ENCODE data around the gene P2RX7.
"Not testable (repeated sequence)": the region's sequence is repeated elsewhere in the genome, so short reads cannot be mapped to it uniquely, and the experiment has no call there.

Gene P2RX7

DNA sequence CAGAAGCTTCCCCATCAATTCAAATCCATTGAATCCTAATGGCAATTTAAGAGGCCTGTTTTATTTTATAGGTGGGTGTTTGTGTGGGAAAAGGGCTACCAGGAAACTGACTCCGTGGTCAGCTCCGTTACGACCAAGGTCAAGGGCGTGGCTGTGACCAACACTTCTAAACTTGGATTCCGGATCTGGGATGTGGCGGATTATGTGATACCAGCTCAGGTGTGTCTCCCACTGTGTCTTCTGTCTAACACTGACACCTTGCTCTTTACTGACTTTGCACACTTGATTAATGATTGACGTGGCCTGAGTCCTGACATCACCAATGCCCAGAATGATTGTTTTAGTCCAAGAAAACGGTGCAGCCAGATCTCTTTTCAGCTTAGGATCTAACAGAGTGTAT is 84.4 kb downstream of the P2RX7 start:
- H3K27ac ChIP-seq, result no peak overlapping the region
- no peaks in the 10 kb centered on the region for H3K36me3 ChIP-seq (ENCODE audit: insufficient read depth, low read length)

DNA sequence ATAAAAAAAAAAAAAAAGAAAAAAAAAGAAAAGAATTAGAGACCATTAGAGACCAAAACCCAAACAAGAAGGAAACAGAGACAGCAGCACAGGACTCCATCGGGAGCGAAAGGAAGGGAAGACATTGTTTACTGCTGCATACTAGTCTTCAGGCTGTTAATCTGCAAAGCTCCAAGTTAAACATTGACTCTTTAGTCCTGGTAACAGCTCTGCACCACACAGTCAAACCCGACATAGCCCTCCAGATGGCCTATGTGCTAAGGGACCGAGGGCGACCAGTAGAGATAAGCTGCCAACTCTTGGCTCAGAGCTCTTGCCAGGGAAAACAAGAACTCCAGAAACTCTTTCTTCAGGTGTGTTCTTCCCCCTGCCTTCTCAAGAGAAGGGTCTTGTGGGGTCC is 85.1 kb downstream of the P2RX7 start:
- no peak for TF ChIP-seq FOXP2 (optimal IDR thresholded peaks at IDR 0.05; ENCODE audit: control extremely low read depth, extremely low read length, insufficient read depth)
- TF ChIP-seq EZH2 (IDR thresholded peaks at IDR 0.05), result no peak
- no peak for TF ChIP-seq POLR2AphosphoS5 (IDR thresholded peaks at IDR 0.05; ENCODE audit: borderline replicate concordance, low read depth, low read length)
- no peak overlapping the region for H3K27ac ChIP-seq
- no peaks in the 10 kb centered on the region for H3K9me3 ChIP-seq (ENCODE audit: low read depth, low read length)
- no peaks in the 10 kb centered on the region for H3K36me3 ChIP-seq (ENCODE audit: insufficient read depth, low read length)
- no peak overlapping the region for H3K4me3 ChIP-seq
- no peak overlapping the region for H3K9ac ChIP-seq (ENCODE audit: insufficient read length)
- no peak for DNase-seq (ENCODE audit: low read depth, low spot score)

More for the DNA sequence above, 84.4 kb downstream of the P2RX7 start:
- H3K9me3 ChIP-seq (ENCODE audit: low read depth, low read length), result no peaks in the 10 kb centered on the region
- DNase-seq (ENCODE audit: low read depth, low spot score), result no peak
- H3K4me3 ChIP-seq, result no peak overlapping the region
- no peak overlapping the region for H3K9ac ChIP-seq (ENCODE audit: insufficient read length)
- TF ChIP-seq POLR2AphosphoS5 (IDR thresholded peaks at IDR 0.05; ENCODE audit: borderline replicate concordance, low read depth, low read length) (no peak), FOXP2 (optimal IDR thresholded peaks at IDR 0.05; ENCODE audit: control extremely low read depth, extremely low read length, insufficient read depth) (no peak), EZH2 (IDR thresholded peaks at IDR 0.05) (no peak)

DNA sequence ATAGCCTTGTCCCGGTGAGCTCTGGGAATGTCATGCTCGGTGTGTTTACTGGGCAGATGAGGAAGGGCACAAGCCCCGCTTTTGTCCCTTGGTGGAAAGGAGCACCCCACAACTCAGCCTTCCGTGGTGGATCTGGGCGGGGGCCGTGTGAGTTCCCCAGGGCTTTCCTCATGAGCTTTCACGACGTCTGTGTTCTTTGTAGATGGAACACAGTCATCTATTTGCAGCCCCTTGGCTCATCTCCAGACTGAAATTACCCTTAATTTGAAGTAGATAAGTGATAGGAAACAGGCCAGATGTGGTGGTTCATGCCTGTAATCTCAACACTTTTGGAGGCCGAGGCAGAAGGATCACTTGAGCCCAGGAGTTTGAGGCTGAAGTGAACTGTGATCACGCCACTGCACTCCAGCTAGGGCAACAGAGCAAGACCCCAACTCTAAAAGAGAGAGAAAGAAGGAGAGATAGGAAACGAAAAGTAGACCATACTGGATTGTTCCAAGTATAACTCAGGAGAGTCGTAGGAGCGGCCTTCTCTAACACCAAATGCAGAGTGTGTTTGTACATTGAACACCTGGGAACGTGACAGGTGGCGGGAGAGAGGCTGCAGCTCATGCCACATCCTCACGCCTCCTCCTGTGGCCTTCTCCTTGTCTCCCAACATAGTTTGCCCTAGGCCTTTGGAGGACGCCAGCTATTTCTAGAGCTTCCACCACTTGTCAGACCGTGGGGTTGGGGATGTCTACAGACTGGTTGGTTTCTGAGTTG is 86.1 kb downstream of the P2RX7 start:
- H3K27ac ChIP-seq, result no peak overlapping the region
- H3K36me3 ChIP-seq (ENCODE audit: insufficient read depth, low read length), result no peaks in the 10 kb centered on the region
- H3K4me3 ChIP-seq, result no peak overlapping the region
- no peak for TF ChIP-seq EZH2 (IDR thresholded peaks at IDR 0.05)
- TF ChIP-seq FOXP2 (optimal IDR thresholded peaks at IDR 0.05; ENCODE audit: control extremely low read depth, extremely low read length, insufficient read depth), result no peak
- no peak for TF ChIP-seq POLR2AphosphoS5 (IDR thresholded peaks at IDR 0.05; ENCODE audit: borderline replicate concordance, low read depth, low read length)
- H3K9me3 ChIP-seq (ENCODE audit: low read depth, low read length), result no peaks in the 10 kb centered on the region
- DNase-seq (ENCODE audit: low read depth, low spot score), result no peak
- H3K9ac ChIP-seq (ENCODE audit: insufficient read length), result no peak overlapping the region

DNA sequence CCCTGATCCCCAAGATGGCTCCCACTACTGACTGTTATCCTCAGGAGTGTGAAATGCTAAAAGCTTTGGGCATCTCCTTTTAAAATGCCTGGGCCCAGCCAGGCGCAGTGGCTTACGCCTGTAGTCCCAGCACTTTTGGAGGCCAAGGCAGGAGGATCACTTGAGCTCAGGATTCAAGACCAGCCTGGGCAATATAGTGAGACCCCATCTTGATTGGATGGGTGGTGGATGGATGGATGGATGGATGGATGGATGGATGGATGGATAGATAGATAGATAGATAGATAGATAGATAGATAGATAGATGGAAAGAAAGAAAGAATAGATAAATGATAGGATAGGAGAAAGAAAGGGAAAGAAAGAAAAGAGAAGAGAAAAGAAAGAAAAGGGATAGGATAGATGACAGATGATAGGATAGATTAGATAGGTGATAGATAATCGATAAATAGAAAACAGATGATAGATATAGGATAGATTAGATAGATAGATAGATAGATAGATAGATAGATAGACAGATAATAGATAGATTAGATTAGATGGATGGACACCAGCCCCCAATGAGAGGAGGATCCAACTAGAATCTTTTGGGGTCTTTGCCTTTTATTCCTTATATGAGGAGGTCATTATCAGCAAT is 86.8 kb downstream of the P2RX7 start:
- H3K9me3 ChIP-seq (ENCODE audit: low read depth, low read length), result no peaks in the 10 kb centered on the region
- no peak for DNase-seq (ENCODE audit: low read depth, low spot score)
- no peaks in the 10 kb centered on the region for H3K36me3 ChIP-seq (ENCODE audit: insufficient read depth, low read length)
- no peak for TF ChIP-seq EZH2 (IDR thresholded peaks at IDR 0.05)
- no peak for TF ChIP-seq FOXP2 (optimal IDR thresholded peaks at IDR 0.05; ENCODE audit: control extremely low read depth, extremely low read length, insufficient read depth)
- TF ChIP-seq POLR2AphosphoS5 (IDR thresholded peaks at IDR 0.05; ENCODE audit: borderline replicate concordance, low read depth, low read length), result no peak
- H3K4me3 ChIP-seq, result no peak overlapping the region
- no peak overlapping the region for H3K9ac ChIP-seq (ENCODE audit: insufficient read length)
- H3K27ac ChIP-seq, result no peak overlapping the region

DNA sequence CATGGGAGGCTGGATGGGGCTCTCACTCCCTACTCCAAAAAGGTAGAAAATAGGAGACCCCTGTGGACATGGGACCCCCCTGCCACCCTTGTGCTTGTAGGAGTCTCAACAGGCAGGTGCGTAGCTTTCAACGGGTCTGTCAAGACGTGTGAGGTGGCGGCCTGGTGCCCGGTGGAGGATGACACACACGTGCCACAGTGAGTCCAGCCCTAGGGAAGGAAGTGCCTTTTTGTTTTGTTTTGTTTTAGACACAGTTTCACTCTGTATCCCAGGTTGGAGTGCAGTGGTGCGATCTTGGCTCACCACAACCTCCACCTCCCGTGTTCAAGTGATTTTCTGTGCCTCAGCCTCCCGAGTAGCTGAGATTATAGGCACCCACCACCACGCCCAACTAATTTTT is 90.2 kb downstream of the P2RX7 start:
- TF ChIP-seq FOXP2 (optimal IDR thresholded peaks at IDR 0.05; ENCODE audit: control extremely low read depth, extremely low read length, insufficient read depth) (no peak), EZH2 (IDR thresholded peaks at IDR 0.05) (no peak), POLR2AphosphoS5 (IDR thresholded peaks at IDR 0.05; ENCODE audit: borderline replicate concordance, low read depth, low read length) (no peak)

DNA sequence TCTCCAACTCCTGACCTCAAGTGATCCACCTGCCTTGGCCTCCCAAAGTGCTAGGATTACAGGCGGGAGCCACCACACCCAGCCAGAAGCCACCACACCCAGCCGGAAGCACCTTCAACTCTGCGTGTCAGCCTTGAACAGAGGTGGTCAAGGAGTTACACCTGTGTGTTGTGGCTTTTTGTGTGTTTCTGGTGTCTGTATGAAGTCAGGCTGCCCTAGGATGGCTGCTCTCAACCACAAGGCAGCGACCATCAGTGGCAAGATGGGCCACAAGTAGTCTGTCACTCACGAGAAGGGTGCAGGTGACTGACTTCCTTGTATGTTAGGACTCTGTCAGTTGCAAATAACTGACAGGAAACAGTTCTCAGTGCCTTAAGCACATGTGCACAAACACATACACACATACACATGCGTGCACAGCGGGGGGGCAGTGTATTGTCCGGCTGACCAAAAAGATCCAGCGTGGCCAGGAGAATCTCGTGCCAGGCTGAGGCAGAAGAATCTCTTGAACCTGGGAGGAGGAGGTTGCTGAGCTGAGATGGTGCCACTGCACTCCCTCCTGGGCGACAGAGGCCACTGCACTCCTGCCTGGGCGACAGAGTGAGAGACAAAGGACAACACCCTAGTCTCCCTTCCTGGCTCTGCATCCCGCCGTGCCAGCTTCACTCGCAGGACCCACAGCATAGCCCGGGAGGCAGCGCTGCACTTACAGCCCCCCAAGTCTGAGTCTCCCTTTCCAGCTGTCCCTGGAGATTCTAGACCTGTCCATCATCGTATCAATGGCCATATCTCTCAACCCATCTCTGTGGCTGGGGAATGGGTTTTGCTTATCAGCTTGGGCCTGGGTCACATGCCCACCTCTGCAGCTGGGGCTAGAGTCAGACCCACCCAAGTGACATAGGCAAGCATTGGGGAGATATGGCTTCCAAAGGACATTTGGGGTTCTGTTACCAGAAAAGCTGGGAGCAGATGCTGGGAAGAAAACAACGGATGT is 90.9 kb downstream of the P2RX7 start:
- Histone ChIP-seq H3K36me3 (ENCODE audit: insufficient read depth, low read length) (no peaks in the 10 kb centered on the region), H3K4me3 (no peak overlapping the region), H3K9me3 (ENCODE audit: low read depth, low read length) (no peaks in the 10 kb centered on the region), H3K9ac (ENCODE audit: insufficient read length) (no peak overlapping the region), H3K27ac (no peak overlapping the region)
- no peak for DNase-seq (ENCODE audit: low read depth, low spot score)
- TF ChIP-seq FOXP2 (optimal IDR thresholded peaks at IDR 0.05; ENCODE audit: control extremely low read depth, extremely low read length, insufficient read depth) (no peak), EZH2 (IDR thresholded peaks at IDR 0.05) (no peak), POLR2AphosphoS5 (IDR thresholded peaks at IDR 0.05; ENCODE audit: borderline replicate concordance, low read depth, low read length) (no peak)

More for the DNA sequence above, 90.2 kb downstream of the P2RX7 start:
- no peak for DNase-seq (ENCODE audit: low read depth, low spot score)
- no peak overlapping the region for H3K4me3 ChIP-seq
- H3K9me3 ChIP-seq (ENCODE audit: low read depth, low read length), result no peaks in the 10 kb centered on the region
- no peak overlapping the region for H3K9ac ChIP-seq (ENCODE audit: insufficient read length)
- no peak overlapping the region for H3K27ac ChIP-seq
- H3K36me3 ChIP-seq (ENCODE audit: insufficient read depth, low read length), result no peaks in the 10 kb centered on the region

DNA sequence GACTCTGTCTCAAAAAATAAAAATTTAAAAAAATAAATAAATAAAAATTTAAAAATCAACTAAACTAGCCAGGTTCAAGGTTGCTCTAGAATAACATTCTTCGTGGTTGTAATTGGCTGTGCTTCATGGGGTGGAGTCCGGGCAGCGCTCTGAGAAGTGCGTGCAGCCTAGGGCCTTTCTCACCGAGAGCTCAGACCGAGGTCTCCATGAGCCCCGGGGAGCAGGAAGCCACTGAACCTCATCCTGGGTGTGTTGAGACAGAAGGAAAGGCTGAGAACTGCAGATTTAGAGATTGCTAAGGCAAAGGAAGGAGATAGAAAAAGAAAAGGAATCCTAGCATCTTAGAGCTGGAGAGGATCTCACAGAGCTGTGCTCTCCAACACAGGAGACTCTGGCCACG is 91.9 kb downstream of the P2RX7 start:
- H3K36me3 ChIP-seq (ENCODE audit: insufficient read depth, low read length), result no peaks in the 10 kb centered on the region
- no peak overlapping the region for H3K9ac ChIP-seq (ENCODE audit: insufficient read length)
- H3K27ac ChIP-seq, result no peak overlapping the region
- H3K4me3 ChIP-seq, result no peak overlapping the region
- no peak for TF ChIP-seq EZH2 (IDR thresholded peaks at IDR 0.05)
- TF ChIP-seq FOXP2 (optimal IDR thresholded peaks at IDR 0.05; ENCODE audit: control extremely low read depth, extremely low read length, insufficient read depth), result no peak
- no peak for DNase-seq (ENCODE audit: low read depth, low spot score)
- no peaks in the 10 kb centered on the region for H3K9me3 ChIP-seq (ENCODE audit: low read depth, low read length)

DNA sequence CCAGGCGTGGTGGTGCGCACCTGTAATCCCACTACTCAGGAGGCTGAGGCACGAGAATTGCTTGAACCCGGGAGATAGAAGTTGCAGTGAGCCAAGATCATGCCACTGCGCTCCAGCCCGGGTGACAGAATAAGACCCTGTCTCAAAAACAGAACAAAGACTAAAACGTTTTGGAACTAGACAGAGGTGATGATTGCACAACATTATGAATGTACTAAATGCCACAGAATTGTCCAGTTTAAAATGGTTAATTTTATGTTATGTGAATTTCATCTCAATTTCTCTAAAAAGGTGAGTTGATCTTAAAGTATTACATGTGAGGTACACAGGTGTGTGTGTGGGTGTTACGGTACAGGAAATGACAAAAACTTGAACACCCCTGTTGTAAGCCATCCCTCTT is 93.7 kb downstream of the P2RX7 start:
- Histone ChIP-seq H3K9me3 (ENCODE audit: low read depth, low read length) (no peaks in the 10 kb centered on the region), H3K27ac (no peak overlapping the region), H3K4me3 (no peak overlapping the region), H3K9ac (ENCODE audit: insufficient read length) (no peak overlapping the region), H3K36me3 (ENCODE audit: insufficient read depth, low read length) (no peaks in the 10 kb centered on the region)
- TF ChIP-seq EZH2 (IDR thresholded peaks at IDR 0.05) (no peak), FOXP2 (optimal IDR thresholded peaks at IDR 0.05; ENCODE audit: control extremely low read depth, extremely low read length, insufficient read depth) (no peak), POLR2AphosphoS5 (IDR thresholded peaks at IDR 0.05; ENCODE audit: borderline replicate concordance, low read depth, low read length) (no peak)
- DNase-seq (ENCODE audit: low read depth, low spot score), result no peak

DNA sequence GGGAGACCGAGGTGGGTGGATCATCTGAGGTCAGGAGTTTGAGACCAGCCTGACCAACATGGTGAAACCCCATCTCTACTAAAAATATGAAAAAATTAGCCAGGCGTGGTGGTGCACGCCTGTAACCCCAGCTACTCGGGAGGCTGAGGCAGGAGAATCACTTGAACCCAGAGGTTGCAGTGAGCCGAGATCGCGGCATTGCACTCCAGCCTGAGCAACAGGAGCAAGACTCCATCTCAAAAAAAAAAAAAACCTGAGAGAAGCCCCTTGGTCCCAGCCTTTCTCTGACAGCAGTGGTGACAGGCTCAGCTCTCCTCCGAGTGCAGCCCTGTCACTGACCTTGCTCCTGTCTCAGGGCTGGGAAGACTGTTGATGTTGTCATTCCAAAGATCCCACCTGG is 94.2 kb downstream of the P2RX7 start:
- not testable (repeated sequence) for H3K9ac ChIP-seq (ENCODE audit: insufficient read length); H3K4me3 ChIP-seq; H3K27ac ChIP-seq; DNase-seq (ENCODE audit: low read depth, low spot score); H3K36me3 ChIP-seq (ENCODE audit: insufficient read depth, low read length); H3K9me3 ChIP-seq (ENCODE audit: low read depth, low read length)
